Cardiac fibroblast (primary cell): ENCODE data around the gene SH2D5.

ENCODE experiments used
- DNase-seq, 2 donors: peaks; one replicate each; pipeline versions ENCODE4 v3.0.0 to v3.0.0-alpha.2; 2010; ENCODE audit warnings: low read depth in 2 of 2
- H3K4me3 ChIP-seq, 2 donors: replicated peaks in 1 of 2; 1 replicate in 1 of 2; 2 replicates in 1 of 2; pipeline ENCODE4 v1.5.1; 2011; ENCODE audit warnings: low read depth in 2 of 2, low read length in 2 of 2, mild to moderate bottlenecking in 2 of 2, moderate library complexity in 1 of 2
- CTCF ChIP-seq: IDR thresholded peaks from one replicate; pipeline ENCODE4 v1.5.1; 2011; ENCODE audit warnings: low read depth, mild to moderate bottlenecking, low read length, inconsistent platforms

SH2D5 gene

GRCh38 chr1:20732588-20733359 is at the start of gene SH2D5:
Gene SH2D5, minus strand, starts transcription at chr1:20732703. Its CDS starts 4,659 bp downstream, at chr1:20728044.
- DNase-seq = peak; percentile 95 to 99
- TF ChIP-seq CTCF = peak; percentile 22
- H3K4me3 ChIP-seq = peak within 1 kb of the TSS; percentile 60 to 62

GRCh38 chr1:20775700-20776099 is 43.2 kb upstream of the SH2D5 start:
- no peak for DNase-seq
- no peak for TF ChIP-seq CTCF
- H3K4me3 ChIP-seq = no peak overlapping the region

GRCh38 chr1:20771780-20772179 is 39.3 kb upstream of the SH2D5 start:
- no peak for TF ChIP-seq CTCF
- H3K4me3 ChIP-seq = no peak overlapping the region

GRCh38 chr1:20770314-20771087 is 38.0 kb upstream of the SH2D5 start:
- H3K4me3 ChIP-seq = no peak overlapping the region
- DNase-seq = no peak
- TF ChIP-seq CTCF = no peak

More at GRCh38 chr1:20771780-20772179, 39.3 kb upstream of the SH2D5 start:
- no peak for DNase-seq

GRCh38 chr1:20767271-20767670 is 34.8 kb upstream of the SH2D5 start:
- no peak for TF ChIP-seq CTCF
- no peak for DNase-seq
- no peak overlapping the region for H3K4me3 ChIP-seq

- H3K4me3 ChIP-seq = no peak overlapping the region
- DNase-seq = no peak
- no peak for TF ChIP-seq CTCF
Observed at GRCh38 chr1:20763417-20763816, 30.9 kb upstream of the SH2D5 start.
